Vagina (tissue), 2 donors: Measurements from ENCODE around the gene TTYH1.
"Not testable (repeated sequence)": the region's sequence is repeated elsewhere in the genome, so short reads cannot be mapped to it uniquely, and the experiment has no call there.

Experiments used
- POLR2A ChIP-seq, 2 donors: fragments of 450-650 bp; IDR thresholded peaks; one replicate each; pipeline ENCODE4 v1.6.1; 2017; ENCODE audit warnings: antibody characterized with exemption in 2 of 2, mild to moderate bottlenecking in 2 of 2, moderate library complexity in 2 of 2
- POLR2AphosphoS5 ChIP-seq, 2 donors: sonication (generic); formaldehyde crosslinking; IDR thresholded peaks; one replicate each; pipeline ENCODE4 v1.9.0; 2017; ENCODE audit warnings: antibody characterized with exemption in 2 of 2, mild to moderate bottlenecking in 2 of 2, low read depth in 1 of 2; ENCODE audit not compliant: insufficient read depth in 1 of 2
- TF ChIP-seq, protein P1 (sequence below), 3 experiments: fragments of 450-650 bp in 2 of 3; fragments of 200-600 bp in 1 of 3; sonication (generic) in 1 of 3; IDR thresholded peaks; one replicate each; pipeline ENCODE4 v1.5.1; 2017 to 2019; ENCODE audit warnings: antibody characterized with exemption in 3 of 3, mild to moderate bottlenecking in 2 of 3, moderate library complexity in 2 of 3

DNA sequence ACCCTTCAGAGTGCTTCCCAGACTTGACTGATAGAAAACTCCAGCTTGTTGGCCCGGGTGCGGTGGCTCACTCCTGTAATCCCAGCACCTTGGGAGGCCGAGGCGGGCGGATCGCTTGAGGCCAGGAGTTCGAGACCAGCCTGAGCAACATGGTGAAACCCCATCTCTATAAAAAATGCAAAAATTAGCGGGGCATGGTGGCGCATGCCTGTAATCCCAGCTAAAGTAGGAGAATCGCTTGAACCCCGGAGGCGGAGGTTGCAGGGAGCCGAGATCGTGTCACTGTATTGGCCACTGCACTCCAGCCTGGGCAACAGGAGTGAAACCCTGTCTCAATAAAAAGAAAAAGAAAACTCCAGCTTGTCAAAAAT lies 50.8 kb downstream of the TTYH1 start:
- not testable (repeated sequence) for TF ChIP-seq POLR2A (IDR thresholded peaks at IDR 0.05); POLR2AphosphoS5 (IDR thresholded peaks at IDR 0.05; ENCODE audit: insufficient read depth in 1 of 2, low read depth in 1 of 2)
- TF ChIP-seq, protein P1, sequence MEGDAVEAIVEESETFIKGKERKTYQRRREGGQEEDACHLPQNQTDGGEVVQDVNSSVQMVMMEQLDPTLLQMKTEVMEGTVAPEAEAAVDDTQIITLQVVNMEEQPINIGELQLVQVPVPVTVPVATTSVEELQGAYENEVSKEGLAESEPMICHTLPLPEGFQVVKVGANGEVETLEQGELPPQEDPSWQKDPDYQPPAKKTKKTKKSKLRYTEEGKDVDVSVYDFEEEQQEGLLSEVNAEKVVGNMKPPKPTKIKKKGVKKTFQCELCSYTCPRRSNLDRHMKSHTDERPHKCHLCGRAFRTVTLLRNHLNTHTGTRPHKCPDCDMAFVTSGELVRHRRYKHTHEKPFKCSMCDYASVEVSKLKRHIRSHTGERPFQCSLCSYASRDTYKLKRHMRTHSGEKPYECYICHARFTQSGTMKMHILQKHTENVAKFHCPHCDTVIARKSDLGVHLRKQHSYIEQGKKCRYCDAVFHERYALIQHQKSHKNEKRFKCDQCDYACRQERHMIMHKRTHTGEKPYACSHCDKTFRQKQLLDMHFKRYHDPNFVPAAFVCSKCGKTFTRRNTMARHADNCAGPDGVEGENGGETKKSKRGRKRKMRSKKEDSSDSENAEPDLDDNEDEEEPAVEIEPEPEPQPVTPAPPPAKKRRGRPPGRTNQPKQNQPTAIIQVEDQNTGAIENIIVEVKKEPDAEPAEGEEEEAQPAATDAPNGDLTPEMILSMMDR (IDR thresholded peaks at IDR 0.05): not testable (repeated sequence)
